ENCODE results near the gene ERC2.

Gene ERC2

GRCh38 chr3:56421205-56421604, 47.1 kb downstream of the ERC2 start:
- TF ChIP-seq, protein P1, sequence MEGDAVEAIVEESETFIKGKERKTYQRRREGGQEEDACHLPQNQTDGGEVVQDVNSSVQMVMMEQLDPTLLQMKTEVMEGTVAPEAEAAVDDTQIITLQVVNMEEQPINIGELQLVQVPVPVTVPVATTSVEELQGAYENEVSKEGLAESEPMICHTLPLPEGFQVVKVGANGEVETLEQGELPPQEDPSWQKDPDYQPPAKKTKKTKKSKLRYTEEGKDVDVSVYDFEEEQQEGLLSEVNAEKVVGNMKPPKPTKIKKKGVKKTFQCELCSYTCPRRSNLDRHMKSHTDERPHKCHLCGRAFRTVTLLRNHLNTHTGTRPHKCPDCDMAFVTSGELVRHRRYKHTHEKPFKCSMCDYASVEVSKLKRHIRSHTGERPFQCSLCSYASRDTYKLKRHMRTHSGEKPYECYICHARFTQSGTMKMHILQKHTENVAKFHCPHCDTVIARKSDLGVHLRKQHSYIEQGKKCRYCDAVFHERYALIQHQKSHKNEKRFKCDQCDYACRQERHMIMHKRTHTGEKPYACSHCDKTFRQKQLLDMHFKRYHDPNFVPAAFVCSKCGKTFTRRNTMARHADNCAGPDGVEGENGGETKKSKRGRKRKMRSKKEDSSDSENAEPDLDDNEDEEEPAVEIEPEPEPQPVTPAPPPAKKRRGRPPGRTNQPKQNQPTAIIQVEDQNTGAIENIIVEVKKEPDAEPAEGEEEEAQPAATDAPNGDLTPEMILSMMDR (IDR thresholded peaks at IDR 0.05; ENCODE audit: low read depth, low read length, missing control alignments), result no peak
- in situ Hi-C loops (cut with HindIII; ENCODE audit: low sequenced_read_pairs), result no loop called here
- no peak overlapping the region for H3K4me3 ChIP-seq (ENCODE audit: low read depth, low read length)
- DNase-seq (ENCODE audit: low read depth), result no peak

GRCh38 chr3:56415652-56416051, 52.6 kb downstream of the ERC2 start:
- in situ Hi-C loops (cut with HindIII; ENCODE audit: low sequenced_read_pairs), result no loop called here
- TF ChIP-seq, protein P1 (IDR thresholded peaks at IDR 0.05; ENCODE audit: low read depth, low read length, missing control alignments), result no peak
- peak; percentile 31 for DNase-seq (ENCODE audit: low read depth)
- no peak overlapping the region for H3K4me3 ChIP-seq (ENCODE audit: low read depth, low read length)

- H3K4me3 ChIP-seq (ENCODE audit: low read depth, low read length), result no peak overlapping the region
- in situ Hi-C loops (cut with HindIII; ENCODE audit: low sequenced_read_pairs), result no loop called here
- no peak for DNase-seq (ENCODE audit: low read depth)
- TF ChIP-seq, protein P1 (IDR thresholded peaks at IDR 0.05; ENCODE audit: low read depth, low read length, missing control alignments), result no peak
Measured at GRCh38 chr3:56413911-56414310, 54.4 kb downstream of the ERC2 start.

- in situ Hi-C loops (cut with HindIII; ENCODE audit: low sequenced_read_pairs), result no loop called here
- DNase-seq (ENCODE audit: low read depth), result no peak
- TF ChIP-seq, protein P1 (IDR thresholded peaks at IDR 0.05; ENCODE audit: low read depth, low read length, missing control alignments), result no peak
- H3K4me3 ChIP-seq (ENCODE audit: low read depth, low read length), result no peak overlapping the region
Measured at GRCh38 chr3:56411166-56411565, 57.1 kb downstream of the ERC2 start.

- H3K4me3 ChIP-seq (ENCODE audit: low read depth, low read length), result no peak overlapping the region
- in situ Hi-C loops (cut with HindIII; ENCODE audit: low sequenced_read_pairs), result no loop called here
- TF ChIP-seq, protein P1 (IDR thresholded peaks at IDR 0.05; ENCODE audit: low read depth, low read length, missing control alignments), result no peak
- no peak for DNase-seq (ENCODE audit: low read depth)
Measured at GRCh38 chr3:56410576-56410975, 57.7 kb downstream of the ERC2 start.

- in situ Hi-C loops (cut with HindIII; ENCODE audit: low sequenced_read_pairs), result no loop called here
- TF ChIP-seq, protein P1 (IDR thresholded peaks at IDR 0.05; ENCODE audit: low read depth, low read length, missing control alignments), result no peak
- no peak for DNase-seq (ENCODE audit: low read depth)
Measured at GRCh38 chr3:56409790-56410189, 58.5 kb downstream of the ERC2 start.

GRCh38 chr3:56408761-56409196, 59.5 kb downstream of the ERC2 start:
- in situ Hi-C loops (cut with HindIII; ENCODE audit: low sequenced_read_pairs), result no loop called here
- TF ChIP-seq, protein P1 (IDR thresholded peaks at IDR 0.05; ENCODE audit: low read depth, low read length, missing control alignments), result no peak
- DNase-seq (ENCODE audit: low read depth), result no peak

More at GRCh38 chr3:56409790-56410189, 58.5 kb downstream of the ERC2 start:
- no peak overlapping the region for H3K4me3 ChIP-seq (ENCODE audit: low read depth, low read length)

More at GRCh38 chr3:56408761-56409196, 59.5 kb downstream of the ERC2 start:
- H3K4me3 ChIP-seq (ENCODE audit: low read depth, low read length), result no peak overlapping the region

Data from astrocyte of the cerebellum (primary cell).